ENCODE measurements around the gene STX8.
A peak's percentile ranks its signal among the peaks of the same experiment; 100 is the strongest.
"Not testable (repeated sequence)": the region's sequence is repeated elsewhere in the genome, so short reads cannot be mapped to it uniquely, and the experiment has no call there.

Gene STX8

DNA sequence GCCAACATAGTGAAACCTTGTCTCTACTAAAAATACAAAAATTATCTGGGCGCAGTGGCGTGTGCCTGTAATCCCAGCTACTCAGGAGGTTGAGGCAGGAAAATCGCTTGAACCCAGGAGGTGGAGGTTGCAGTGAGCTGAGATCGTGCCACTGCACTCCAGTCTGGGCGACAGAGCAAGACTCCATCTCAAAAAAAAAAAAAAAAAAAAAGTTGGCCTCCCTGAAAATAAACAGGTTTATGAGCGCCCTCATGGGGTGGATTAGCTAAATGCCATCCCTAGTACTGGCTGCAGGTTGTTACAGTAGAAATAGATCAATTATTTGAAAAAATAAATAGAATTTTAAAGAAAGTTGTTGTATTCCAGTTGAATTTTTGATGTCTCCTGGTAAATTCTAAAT is 20.9 kb downstream of the STX8 start:
- DNase-seq (ENCODE audit: low spot score) = not testable (repeated sequence)

GRCh38 chr17:9553596-9553995 is 22.0 kb downstream of the STX8 start:
- DNase-seq (ENCODE audit: low spot score) = no peak

DNA sequence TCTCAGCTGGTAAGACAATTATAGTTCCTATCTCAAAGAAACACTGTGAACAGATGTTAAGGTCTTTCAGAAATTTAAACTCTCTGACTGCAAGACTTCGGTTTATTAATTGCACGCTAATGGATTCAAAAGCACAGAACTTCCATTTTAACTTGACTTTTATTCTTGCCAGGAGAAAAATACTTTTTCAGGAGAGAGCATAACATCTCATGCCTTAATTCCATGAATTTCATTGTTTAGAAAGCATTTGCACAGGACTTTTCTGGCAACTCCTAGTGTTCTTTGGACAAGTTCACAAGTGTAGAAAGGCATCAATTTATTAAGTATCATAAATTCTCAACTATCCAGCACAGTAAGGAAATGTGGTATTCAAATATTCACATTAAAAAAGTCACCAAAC is 22.4 kb downstream of the STX8 start:
- no peak for DNase-seq (ENCODE audit: low spot score)

DNA sequence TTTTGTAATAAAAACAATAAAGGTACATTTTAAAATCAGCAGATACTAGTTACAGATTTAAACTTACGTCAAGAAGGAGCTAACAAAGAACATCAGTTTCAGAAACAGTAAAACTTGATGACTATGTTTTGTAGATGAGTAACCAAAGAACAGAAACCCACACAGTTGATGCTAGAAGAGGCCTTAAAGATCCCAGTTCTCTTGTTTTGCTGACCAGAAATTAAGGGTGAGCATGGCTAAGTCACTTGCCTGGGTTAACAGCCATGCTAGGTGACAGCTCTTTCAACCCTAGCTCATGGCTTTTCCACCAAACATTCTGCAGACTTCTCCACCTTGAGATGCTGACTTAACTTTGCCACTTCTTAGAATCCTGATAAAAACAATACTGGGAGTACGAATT is 26.4 kb downstream of the STX8 start:
- DNase-seq (ENCODE audit: low spot score) = no peak

DNA sequence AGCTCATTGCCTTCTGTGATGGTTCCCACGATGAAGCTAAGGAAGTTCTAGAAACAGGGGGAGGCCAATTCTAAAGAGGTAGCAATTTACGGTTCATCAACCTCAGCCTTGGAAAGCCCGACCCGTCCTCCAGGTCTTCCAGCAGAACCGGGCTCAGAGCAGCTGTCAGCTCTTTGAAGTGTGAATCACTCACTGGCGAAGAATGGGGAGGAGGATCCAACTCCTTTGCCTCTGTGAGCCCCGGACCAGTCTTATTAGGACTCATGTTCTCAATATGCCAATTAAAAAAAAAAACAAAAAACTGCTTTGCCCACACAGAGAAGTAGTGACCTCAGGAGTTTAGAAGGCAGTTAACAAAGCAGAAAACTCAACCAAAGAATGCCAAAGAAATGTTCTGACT is 31.4 kb downstream of the STX8 start:
- DNase-seq (ENCODE audit: low spot score) = no peak

DNA sequence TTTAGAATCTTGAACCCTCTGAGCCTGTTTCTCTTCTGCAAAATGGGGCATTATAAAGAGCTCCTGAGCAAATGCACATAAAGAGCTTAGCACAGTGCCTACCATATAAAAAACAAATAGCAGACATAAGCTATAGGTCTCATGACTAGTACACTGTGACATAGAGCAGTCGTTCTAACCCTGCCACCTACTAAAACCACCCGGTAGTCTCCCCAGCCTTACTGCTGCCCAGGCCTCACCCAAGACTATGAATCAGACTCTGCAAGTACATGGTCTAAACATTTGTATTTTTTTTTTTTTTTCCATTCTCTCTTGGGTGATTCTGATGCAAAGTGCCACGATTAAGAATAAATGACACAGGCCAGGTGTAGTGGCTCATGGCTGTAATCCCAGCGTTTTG is 33.9 kb downstream of the STX8 start:
- DNase-seq (ENCODE audit: low spot score) = no peak

- no peak for DNase-seq (ENCODE audit: low spot score)
Observed at GRCh38 chr17:9538626-9539025, 37.0 kb downstream of the STX8 start.

GRCh38 chr17:9537177-9537776 is 38.3 kb downstream of the STX8 start:
- DNase-seq (ENCODE audit: low spot score) = no peak

DNA sequence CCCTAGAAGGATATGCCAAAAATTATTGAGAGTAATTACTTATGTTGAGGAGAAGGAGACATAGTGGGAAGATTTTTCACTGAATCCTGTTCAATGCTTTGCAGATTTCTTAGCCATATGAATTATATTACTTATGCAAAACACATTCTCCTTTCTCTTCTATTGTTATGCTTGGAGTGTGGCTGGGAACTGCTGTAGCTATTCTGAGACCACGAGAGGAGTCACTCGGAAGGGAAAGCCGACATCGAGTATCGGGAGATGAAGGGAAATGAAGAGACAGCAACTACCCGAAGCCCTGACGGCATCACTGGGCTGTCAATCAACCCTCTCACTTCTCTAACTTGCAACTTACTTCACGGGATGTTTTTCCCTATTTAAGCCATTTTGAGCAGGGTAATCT is 39.6 kb downstream of the STX8 start:
- DNase-seq (ENCODE audit: low spot score) = no peak

- no peak for DNase-seq (ENCODE audit: low spot score)
Observed at GRCh38 chr17:9533441-9533840, 42.2 kb downstream of the STX8 start.

- DNase-seq (ENCODE audit: low spot score) = no peak
Observed at GRCh38 chr17:9532715-9533114, 42.9 kb downstream of the STX8 start.

DNA sequence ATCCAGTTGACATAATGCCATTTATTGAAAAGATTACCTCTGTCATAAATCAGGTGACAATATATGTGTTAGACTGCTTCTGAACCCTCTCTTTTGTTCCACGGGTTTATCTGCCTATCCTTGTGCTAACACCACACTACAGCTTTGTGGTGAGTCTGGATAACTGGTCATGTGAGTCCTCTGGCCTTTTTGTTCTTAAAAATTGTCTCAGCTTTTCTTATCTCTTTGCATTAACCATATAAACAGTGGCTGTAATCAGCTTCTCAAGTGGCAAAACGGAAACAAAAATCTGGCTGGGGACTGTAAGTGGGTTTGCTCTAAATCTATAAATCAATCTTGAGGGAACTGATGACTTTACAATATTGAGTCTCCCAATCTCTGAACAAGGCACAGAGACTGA is 44.6 kb downstream of the STX8 start:
- DNase-seq (ENCODE audit: low spot score) = no peak

DNA sequence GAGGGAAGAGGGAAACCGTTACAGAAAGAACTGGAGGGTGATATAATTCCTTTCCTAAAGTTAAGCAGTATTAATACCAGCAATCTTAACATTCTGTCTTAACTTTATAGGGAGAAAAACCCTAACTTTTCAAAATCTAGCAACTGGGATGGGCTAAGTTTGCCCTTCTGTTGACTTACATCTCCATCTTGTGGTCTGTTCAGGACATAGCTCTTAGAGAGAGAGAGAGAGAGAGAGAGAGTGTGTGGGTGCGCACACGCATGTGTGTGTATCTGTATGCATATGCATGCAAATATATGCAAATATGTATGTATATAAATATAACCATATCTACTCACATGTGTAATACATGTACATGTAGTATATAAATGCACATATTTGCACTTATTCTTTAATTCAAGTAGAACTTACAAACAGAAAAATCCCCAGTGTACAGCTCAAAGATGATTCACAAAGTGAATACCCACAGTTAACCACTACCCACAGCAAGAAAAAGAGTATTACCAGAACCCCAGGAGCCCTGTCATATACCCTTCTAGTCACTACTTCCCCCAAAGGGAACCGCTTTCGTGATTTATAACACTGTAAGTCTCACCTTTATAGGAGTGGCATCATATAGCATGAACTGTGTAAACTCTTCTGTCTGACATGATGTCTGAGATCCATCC is 46.5 kb downstream of the STX8 start:
- peak; percentile 27 for DNase-seq (ENCODE audit: low spot score)

- DNase-seq (ENCODE audit: low spot score) = no peak
Observed at GRCh38 chr17:9527788-9528187, 47.8 kb downstream of the STX8 start.

GRCh38 chr17:9522074-9522473 is 53.5 kb downstream of the STX8 start:
- peak; percentile 74 for DNase-seq (ENCODE audit: low spot score)

DNA sequence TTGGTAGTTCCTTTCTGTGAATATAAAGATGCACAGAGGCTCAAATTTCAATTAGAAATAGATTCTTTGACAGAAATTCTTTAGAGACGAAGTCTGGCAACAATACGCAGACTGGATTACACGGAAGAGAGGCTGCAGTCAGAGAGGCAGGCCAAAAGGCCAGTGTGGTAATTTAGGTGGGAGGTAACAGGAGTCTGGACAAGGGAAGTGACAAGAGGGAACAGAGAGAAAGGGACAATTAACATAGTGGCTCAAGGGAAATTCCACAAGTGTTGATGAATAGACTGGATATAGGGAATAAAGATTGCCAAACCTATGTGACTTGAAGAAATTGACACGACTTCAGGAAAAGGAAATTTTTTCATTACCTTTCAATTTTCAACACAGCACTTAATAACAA is 54.6 kb downstream of the STX8 start:
- no peak for DNase-seq (ENCODE audit: low spot score)

DNA sequence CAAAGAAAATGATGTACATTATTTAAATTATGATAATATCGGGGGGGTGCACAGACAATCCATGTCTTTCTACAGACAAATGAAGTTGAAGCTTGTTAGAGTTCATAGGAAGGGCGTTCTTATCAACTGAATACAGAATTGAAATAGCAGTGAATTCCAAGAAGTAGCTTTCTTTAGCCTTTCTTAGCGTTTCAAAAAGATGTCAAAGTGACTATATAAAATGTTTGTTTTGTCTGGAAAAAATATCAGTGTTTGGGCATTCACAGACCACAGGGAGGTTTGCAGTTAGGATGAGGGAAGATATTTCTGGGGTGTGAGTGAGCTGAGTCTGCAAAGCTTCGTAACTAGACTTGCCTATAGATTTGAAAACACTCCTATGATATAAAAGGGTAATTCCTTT is 55.0 kb downstream of the STX8 start:
- DNase-seq (ENCODE audit: low spot score) = no peak

GRCh38 chr17:9519583-9520272 is 55.9 kb downstream of the STX8 start:
- DNase-seq (ENCODE audit: low spot score) = no peak

DNA sequence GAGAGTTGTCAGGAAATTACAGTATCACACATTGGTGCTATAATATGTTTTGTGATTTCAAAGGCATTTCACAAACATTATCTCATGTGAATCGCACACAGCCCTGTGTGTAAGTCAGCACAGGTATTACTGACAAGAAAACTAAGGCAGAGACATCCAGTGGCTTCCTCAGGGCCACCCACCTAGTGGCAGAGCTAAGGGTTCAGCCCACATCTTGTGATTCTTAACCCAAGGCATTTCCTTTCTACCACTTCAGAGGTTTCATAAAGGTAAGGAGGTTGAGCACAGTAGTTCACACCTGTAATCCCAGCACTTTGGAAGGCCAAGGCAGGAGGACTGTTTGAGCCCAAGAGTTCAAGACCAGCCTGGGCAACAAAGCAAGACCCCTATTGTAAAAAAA is 58.2 kb downstream of the STX8 start:
- no peak for DNase-seq (ENCODE audit: low spot score)

- DNase-seq (ENCODE audit: low spot score) = no peak
Observed at GRCh38 chr17:9513266-9513665, 62.4 kb downstream of the STX8 start.

- DNase-seq (ENCODE audit: low spot score) = no peak
Observed at GRCh38 chr17:9512323-9513168, 63.1 kb downstream of the STX8 start.

DNA sequence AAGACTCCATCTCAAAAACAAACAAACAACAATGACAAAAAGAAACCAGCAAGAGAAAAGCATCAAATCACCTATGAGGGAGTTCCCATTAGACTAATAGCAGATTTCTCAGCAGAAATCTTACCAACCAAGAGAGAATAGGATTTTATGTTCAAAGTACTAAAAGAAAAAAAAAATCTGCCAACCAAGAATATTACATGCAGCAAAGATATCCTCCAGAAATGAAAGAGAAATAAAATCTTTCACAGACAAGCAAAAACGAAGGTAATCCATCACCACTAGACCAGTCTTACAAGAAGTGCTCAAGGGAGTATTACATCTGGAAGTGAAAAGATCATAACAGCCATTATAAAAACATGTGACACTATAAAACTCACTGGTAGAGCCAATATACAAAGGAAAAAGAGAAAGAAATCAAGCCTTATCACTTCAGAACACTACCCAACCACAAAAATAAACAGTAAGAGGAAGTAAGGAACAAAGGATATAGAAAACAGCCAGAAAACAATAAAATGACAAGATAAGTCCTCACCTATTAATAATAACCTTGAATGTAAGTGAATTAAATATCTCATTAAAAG is 66.3 kb downstream of the STX8 start:
- no peak for DNase-seq (ENCODE audit: low spot score)
